WERI-Rb-1 (cell line): ENCODE data around the gene HDAC4.

Experiments used
- DNase-seq: peaks from one replicate; pipeline ENCODE4 v3.0.0-alpha.2; 2020
- H3K27ac ChIP-seq: fragments of 250-450 bp; sonication (Bioruptor Pico); 2 replicates; pipeline ENCODE4 v1.5.1; 2020; ENCODE audit warnings: mild to moderate bottlenecking, moderate library complexity
- H3K27me3 ChIP-seq: fragments of 250-450 bp; sonication (Bioruptor Pico); 2 replicates; pipeline ENCODE4 v1.5.1; 2021; ENCODE audit warnings: mild to moderate bottlenecking, low read depth, moderate library complexity; ENCODE audit not compliant: insufficient read depth, severe bottlenecking
- H3K36me3 ChIP-seq: fragments of 250-450 bp; sonication (Bioruptor Pico); 2 replicates; pipeline ENCODE4 v1.5.1; 2020; ENCODE audit warnings: mild to moderate bottlenecking, moderate library complexity
- H3K4me3 ChIP-seq: 2 replicates; pipeline ENCODE4 v1.5.1; 2011; ENCODE audit warnings: low read depth, mild to moderate bottlenecking, control low read depth, low read length
- H3K9me3 ChIP-seq: fragments of 250-450 bp; sonication (Bioruptor Pico); 2 replicates; pipeline ENCODE4 v1.5.1; 2021; ENCODE audit warnings: mild to moderate bottlenecking, moderate library complexity; ENCODE audit not compliant: severe bottlenecking
- CTCF ChIP-seq: IDR thresholded peaks from 2 replicates; pipeline ENCODE4 v1.5.1; 2011; ENCODE audit warnings: low read depth, mild to moderate bottlenecking, control low read depth, inconsistent platforms, low read length

Gene HDAC4

DNA sequence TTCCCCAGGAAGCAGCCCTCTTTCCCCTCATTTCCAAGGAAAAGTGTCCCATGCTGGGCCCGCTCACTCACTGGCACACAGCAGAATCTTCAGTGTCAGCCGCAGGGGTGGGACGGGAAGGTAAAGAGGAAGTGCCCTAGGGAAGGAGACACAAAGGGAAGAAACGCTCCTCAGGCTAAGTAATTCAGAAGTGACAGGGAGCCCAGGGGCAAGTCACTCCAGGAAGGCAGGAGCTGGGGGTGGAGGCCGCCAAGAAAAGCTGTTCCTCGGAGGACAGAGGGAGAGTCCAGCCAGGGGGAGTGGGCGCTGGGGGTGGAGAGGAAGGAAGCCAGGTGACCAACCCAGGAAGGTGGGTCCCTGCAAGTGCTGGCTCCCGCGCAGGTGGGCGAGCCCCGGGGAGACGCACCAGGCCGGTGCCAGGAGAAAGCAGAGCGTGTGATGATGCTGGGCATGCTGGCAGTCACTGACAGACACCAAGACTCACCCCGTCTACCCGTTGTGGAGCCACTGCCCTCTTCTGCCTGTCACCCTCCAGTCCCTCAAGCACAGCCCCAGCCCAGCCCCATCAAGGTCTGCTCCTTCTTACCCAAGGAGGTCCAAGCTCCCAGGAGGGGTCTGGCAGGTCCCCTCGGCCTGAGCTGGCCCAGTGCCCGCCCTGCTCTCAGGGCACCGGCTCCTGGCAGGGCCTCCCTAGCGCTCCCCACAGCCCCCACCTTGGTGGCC lies 21.7 kb downstream of the HDAC4 start:
- no peak for DNase-seq
- Histone ChIP-seq H3K27ac (no peak overlapping the region), H3K4me3 (no peak overlapping the region), H3K9me3 (no peaks in the 10 kb centered on the region), H3K27me3 (no peaks in the 10 kb centered on the region), H3K36me3 (no peaks in the 10 kb centered on the region)
- no peak for TF ChIP-seq CTCF

- H3K27me3 ChIP-seq, result no peaks in the 10 kb centered on the region
- no peak for DNase-seq
- no peaks in the 10 kb centered on the region for H3K9me3 ChIP-seq
- no peak for TF ChIP-seq CTCF
- no peaks in the 10 kb centered on the region for H3K36me3 ChIP-seq
- H3K4me3 ChIP-seq, result no peak overlapping the region
- H3K27ac ChIP-seq, result no peak overlapping the region
Observed at GRCh38 chr2:239378021-239378917, 22.6 kb downstream of the HDAC4 start.

DNA sequence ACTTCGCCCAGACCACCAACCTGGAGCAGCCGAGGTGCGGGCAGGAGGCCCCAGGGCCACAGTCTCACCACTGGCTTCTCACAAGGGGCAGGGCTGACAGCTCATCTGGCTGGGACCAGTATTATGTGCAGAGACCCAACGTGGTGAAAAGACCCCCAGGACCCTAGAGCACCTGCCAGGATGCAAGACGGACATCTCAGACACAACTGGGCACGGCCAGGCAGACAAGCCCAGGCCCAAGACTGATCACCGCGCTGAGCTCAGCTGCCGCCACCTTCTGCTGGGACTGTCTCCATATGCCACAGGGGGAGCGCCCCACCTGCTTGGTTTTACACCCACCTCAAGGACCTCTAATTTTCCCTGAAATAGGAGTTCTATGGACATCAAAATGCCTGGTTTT lies 23.2 kb downstream of the HDAC4 start:
- no peaks in the 10 kb centered on the region for H3K36me3 ChIP-seq
- no peak for DNase-seq
- no peak overlapping the region for H3K27ac ChIP-seq
- H3K9me3 ChIP-seq, result no peaks in the 10 kb centered on the region
- no peak for TF ChIP-seq CTCF
- H3K27me3 ChIP-seq, result no peaks in the 10 kb centered on the region
- H3K4me3 ChIP-seq, result no peak overlapping the region

GRCh38 chr2:239376942-239377531 lies 23.8 kb downstream of the HDAC4 start:
- H3K27me3 ChIP-seq, result no peaks in the 10 kb centered on the region
- TF ChIP-seq CTCF, result no peak
- H3K4me3 ChIP-seq, result no peak overlapping the region
- no peak for DNase-seq
- H3K27ac ChIP-seq, result no peak overlapping the region
- H3K36me3 ChIP-seq, result no peaks in the 10 kb centered on the region
- no peaks in the 10 kb centered on the region for H3K9me3 ChIP-seq

DNA sequence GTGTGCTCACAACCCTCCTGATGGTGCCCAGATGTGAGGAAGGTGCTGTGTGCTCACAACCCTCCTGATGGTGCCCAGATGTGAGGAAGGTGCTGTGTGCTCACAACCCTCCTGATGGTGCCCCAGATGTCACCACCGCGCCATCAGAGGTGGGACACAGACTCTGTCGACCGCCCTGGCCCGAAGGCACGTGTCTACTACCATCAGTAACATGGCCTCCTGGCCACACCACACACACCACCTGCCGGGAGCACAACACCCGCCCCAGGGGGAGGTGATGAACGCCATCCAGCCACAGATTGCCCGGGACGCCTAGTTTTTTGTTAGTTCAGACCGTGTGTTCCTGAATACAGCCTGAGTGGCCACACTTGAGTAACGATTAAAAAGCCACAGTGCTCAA lies 24.5 kb downstream of the HDAC4 start:
- Histone ChIP-seq H3K4me3 (no peak overlapping the region), H3K27me3 (no peaks in the 10 kb centered on the region), H3K9me3 (no peaks in the 10 kb centered on the region), H3K27ac (no peak overlapping the region), H3K36me3 (no peaks in the 10 kb centered on the region)
- DNase-seq, result no peak
- TF ChIP-seq CTCF, result no peak
